Activated CD4-positive, alpha-beta T cell treated with anti-CD3 and anti-CD28 coated beads, Interleukin-2, amount 10 ng/mL, durations not matched to agents 24 days and 14 days (primary cell): ENCODE results near the gene FLOT1. TPM values are rescaled to one million over a fixed set of nuclear protein-coding genes. Genes with fewer than 3 reads are reported as not detected.
"Not testable (repeated sequence)": the region's sequence is repeated elsewhere in the genome, so short reads cannot be mapped to it uniquely, and the experiment has no call there.

Experiments
- DNase-seq: peaks from one replicate; pipeline ENCODE4 v3.0.0; 2022
- H3K27ac Mint-ChIP-seq: one replicate; pipeline ENCODE4 v1.8.0; 2022; ENCODE audit warnings: mild to moderate bottlenecking, mixed read lengths
- H3K27me3 Mint-ChIP-seq: one replicate; pipeline ENCODE4 v1.8.0; 2022; ENCODE audit warnings: mixed read lengths
- H3K36me3 Mint-ChIP-seq: one replicate; pipeline ENCODE4 v1.8.0; 2022; ENCODE audit warnings: low read depth, mild to moderate bottlenecking, mixed read lengths
- H3K4me1 Mint-ChIP-seq: one replicate; pipeline ENCODE4 v1.8.0; 2021; ENCODE audit warnings: mixed read lengths
- H3K4me3 Mint-ChIP-seq: one replicate; pipeline ENCODE4 v1.8.0; 2022; ENCODE audit warnings: mild to moderate bottlenecking, moderate library complexity, mixed read lengths
- H3K9me3 Mint-ChIP-seq: one replicate; pipeline ENCODE4 v1.8.0; 2021; ENCODE audit warnings: mixed read lengths
- intact Hi-C: fragments of 100-400 bp; cut with micrococcal nuclease; formaldehyde crosslinking; loops from one replicate; pipeline ENCODE4 v1.15.1; 2023
- total RNA-seq: library from RNA; stranded (reverse); gene quantifications from 2 replicates; pipeline ENCODE4 v1.2.3, GENCODE V29; 2022

Gene FLOT1
- total RNA-seq, 1 donor from 2014 or later, result 260 TPM

DNA sequence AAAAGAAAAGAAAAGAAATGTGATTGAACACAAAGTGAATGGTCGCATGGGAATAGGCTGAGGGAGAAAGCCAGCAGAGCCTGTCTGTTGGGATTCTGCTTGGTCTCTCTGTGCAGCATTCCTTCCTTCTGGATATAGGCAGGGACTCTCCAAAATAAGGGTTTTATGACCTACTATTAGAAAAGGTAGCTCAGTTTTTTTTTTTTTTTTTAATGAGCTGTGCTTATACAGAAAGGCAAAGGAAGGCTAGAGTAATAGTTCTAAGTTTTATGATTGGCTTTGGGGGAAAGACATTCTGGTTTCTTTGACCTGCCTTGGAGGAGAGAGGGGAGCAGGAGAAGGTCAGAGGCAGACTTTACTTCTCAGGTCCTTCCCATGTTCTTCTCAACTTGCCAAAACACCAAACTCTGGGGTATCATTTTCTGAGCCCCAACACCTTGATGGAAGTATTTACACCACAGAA lies 20.7 kb upstream of the FLOT1 start:
- Mint-ChIP-seq H3K9me3 (peaks cover 3% of the 10 kb centered on the region), H3K4me1 (peaks cover 46% of the 10 kb centered on the region), H3K4me3 (peak overlapping the region; percentile 55), H3K27me3 (no peaks in the 10 kb centered on the region), H3K27ac (peak overlapping the region; percentile 85), H3K36me3 (peaks cover 6% of the 10 kb centered on the region)
- intact Hi-C loops, result no loop called here
- no peak for DNase-seq

DNA sequence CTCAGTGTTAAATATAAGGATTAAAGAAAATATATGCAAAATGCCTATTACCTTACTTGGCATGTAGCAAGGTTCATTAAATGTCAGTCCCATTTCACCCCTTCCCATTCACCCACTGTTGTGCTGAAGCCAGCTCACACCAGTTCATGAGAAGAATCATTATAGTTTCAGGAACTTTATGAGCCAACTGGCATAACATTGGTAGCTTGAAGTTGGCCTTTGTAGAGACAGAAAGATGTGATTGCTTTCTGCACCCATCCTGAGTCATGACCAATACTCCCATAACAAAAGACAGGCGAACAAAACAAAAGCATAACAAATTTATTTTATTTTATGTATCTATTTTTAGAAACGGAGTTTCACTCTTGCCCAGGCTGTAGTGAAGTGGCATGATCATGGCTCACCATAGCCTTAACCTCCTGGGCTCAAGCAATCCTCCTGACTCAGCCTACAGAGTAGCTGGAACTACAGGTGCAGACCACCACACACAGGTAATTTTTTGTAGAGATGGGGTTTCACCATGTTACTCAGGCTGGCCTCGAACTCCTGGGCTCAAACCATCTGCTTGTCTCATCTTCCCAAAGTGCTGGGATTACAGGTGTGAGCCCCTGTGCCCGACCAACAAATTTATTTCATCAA lies 19.4 kb upstream of the FLOT1 start:
- Mint-ChIP-seq H3K9me3 (no peaks in the 10 kb centered on the region), H3K27me3 (no peaks in the 10 kb centered on the region), H3K27ac (no peak overlapping the region), H3K4me3 (no peak overlapping the region), H3K36me3 (no peaks in the 10 kb centered on the region), H3K4me1 (peaks cover 38% of the 10 kb centered on the region)
- intact Hi-C loops, result no loop called here
- DNase-seq, result no peak

GRCh38 chr6:30760549-30760948 lies 18.1 kb upstream of the FLOT1 start:
- Mint-ChIP-seq H3K4me1 (peaks cover 29% of the 10 kb centered on the region), H3K4me3 (no peak overlapping the region), H3K36me3 (no peaks in the 10 kb centered on the region), H3K27ac (no peak overlapping the region), H3K9me3 (no peaks in the 10 kb centered on the region), H3K27me3 (no peaks in the 10 kb centered on the region)
- intact Hi-C loops, result no loop called here
- no peak for DNase-seq

GRCh38 chr6:30759575-30760239 lies 17.2 kb upstream of the FLOT1 start:
- H3K4me1 Mint-ChIP-seq, result peaks cover 29% of the 10 kb centered on the region
- no peaks in the 10 kb centered on the region for H3K9me3 Mint-ChIP-seq
- H3K36me3 Mint-ChIP-seq, result no peaks in the 10 kb centered on the region
- H3K27me3 Mint-ChIP-seq, result no peaks in the 10 kb centered on the region
- no peak overlapping the region for H3K4me3 Mint-ChIP-seq
- H3K27ac Mint-ChIP-seq, result no peak overlapping the region
- no peak for DNase-seq
- intact Hi-C loops, result no loop called here

DNA sequence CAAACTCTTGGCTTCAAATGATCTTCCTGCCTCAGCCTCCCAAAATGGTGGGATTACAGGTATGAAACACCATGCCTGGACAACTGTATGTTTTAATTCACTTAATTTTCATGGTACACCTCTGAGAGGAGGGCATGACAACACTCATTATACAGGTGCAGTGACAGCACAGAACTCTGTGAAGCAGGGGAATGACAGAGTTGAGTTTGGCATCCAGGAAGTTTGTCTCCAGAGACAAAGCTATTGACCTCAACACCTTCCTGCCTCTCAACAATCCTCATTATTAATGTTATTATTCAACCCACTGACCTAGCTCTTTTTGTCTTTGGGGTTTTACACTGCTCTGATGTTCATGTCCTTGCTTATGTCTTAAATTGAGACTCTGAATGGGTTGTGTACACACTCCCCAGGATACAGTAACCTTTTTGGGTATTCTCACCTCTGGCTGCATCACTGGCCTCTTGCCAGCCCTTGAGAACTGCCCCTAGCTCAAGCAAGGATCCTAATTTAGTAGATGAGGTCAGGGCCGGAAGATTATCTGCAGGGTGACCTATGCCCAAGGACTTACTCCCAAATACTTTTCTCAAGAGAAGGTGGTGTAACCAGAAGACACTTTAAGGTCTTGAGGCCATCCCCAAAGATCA lies 14.9 kb upstream of the FLOT1 start:
- Mint-ChIP-seq H3K36me3 (no peaks in the 10 kb centered on the region), H3K4me1 (peaks cover 15% of the 10 kb centered on the region), H3K9me3 (no peaks in the 10 kb centered on the region), H3K27ac (no peak overlapping the region), H3K4me3 (no peak overlapping the region), H3K27me3 (no peaks in the 10 kb centered on the region)
- DNase-seq, result no peak
- intact Hi-C loops, result no loop called here

DNA sequence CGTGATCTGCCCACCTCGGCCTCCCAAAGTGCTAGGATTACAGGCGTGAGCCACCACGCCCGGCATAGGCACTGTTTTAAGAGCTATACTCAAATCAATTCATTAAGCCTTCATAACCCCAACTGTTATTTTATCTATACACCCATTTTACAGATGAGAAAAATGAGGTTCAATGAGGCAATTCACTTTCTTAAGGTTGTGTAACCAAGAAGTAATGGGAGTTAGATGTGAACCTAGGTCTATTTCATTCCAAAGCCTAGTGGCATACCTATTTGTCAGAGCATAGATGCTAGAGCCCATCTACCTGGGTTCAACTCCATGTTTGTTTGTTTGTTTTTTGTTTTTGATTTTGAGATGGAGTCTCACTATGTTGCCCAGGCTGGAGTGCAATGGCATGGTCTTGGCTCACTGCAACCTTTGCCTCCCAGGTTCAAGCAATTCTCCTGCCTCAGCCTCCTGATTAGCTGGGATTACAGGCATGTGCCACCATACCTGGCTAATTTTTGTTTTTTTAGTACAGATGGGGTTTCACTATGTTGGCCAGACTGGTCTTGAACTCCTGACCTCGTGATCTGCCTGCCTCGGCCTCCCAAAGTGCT lies 14.0 kb upstream of the FLOT1 start:
- DNase-seq, H3K27me3 Mint-ChIP-seq, H3K9me3 Mint-ChIP-seq, H3K4me3 Mint-ChIP-seq, intact Hi-C loops, H3K36me3 Mint-ChIP-seq, H3K27ac Mint-ChIP-seq: not testable (repeated sequence)
- H3K4me1 Mint-ChIP-seq, result peaks cover 14% of the 10 kb centered on the region

GRCh38 chr6:30754631-30755030 lies 12.1 kb upstream of the FLOT1 start:
- intact Hi-C loops, result no loop called here
- no peaks in the 10 kb centered on the region for H3K27me3 Mint-ChIP-seq
- H3K4me3 Mint-ChIP-seq, result no peak overlapping the region
- H3K4me1 Mint-ChIP-seq, result peaks cover 18% of the 10 kb centered on the region
- DNase-seq, result no peak
- H3K27ac Mint-ChIP-seq, result no peak overlapping the region
- H3K9me3 Mint-ChIP-seq, result no peaks in the 10 kb centered on the region
- H3K36me3 Mint-ChIP-seq, result no peaks in the 10 kb centered on the region

GRCh38 chr6:30752157-30752927 lies 9.9 kb upstream of the FLOT1 start:
- Mint-ChIP-seq H3K4me1 (peaks cover 26% of the 10 kb centered on the region), H3K9me3 (no peaks in the 10 kb centered on the region), H3K4me3 (no peak overlapping the region), H3K27me3 (no peaks in the 10 kb centered on the region), H3K27ac (no peak overlapping the region), H3K36me3 (no peaks in the 10 kb centered on the region)
- DNase-seq, result no peak
- intact Hi-C loops, result no loop called here

DNA sequence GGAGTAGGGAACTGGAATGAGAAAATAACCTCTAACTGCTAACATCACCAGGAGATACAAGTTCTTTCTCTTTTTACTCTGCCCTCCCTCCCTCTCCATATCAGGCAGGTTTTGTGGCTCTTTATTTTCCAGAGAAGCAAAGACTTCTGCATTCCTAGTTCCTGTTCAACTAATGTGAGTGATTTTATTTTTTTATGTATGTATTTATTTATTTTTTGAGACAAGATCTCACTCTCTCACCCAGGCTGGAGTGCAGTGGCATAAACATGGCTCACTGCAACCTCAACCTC lies 7.8 kb upstream of the FLOT1 start:
- Mint-ChIP-seq H3K9me3 (no peaks in the 10 kb centered on the region), H3K27ac (no peak overlapping the region), H3K36me3 (no peaks in the 10 kb centered on the region), H3K4me3 (no peak overlapping the region), H3K4me1 (peaks cover 37% of the 10 kb centered on the region), H3K27me3 (no peaks in the 10 kb centered on the region)
- no peak for DNase-seq
- intact Hi-C loops, result no loop called here

- Mint-ChIP-seq H3K27me3 (no peaks in the 10 kb centered on the region), H3K9me3 (no peaks in the 10 kb centered on the region), H3K4me1 (peaks cover 41% of the 10 kb centered on the region), H3K36me3 (no peaks in the 10 kb centered on the region), H3K27ac (no peak overlapping the region), H3K4me3 (no peak overlapping the region)
- DNase-seq, result no peak
- intact Hi-C loops, result no loop called here
Measured at GRCh38 chr6:30749554-30750378, 7.3 kb upstream of the FLOT1 start.

DNA sequence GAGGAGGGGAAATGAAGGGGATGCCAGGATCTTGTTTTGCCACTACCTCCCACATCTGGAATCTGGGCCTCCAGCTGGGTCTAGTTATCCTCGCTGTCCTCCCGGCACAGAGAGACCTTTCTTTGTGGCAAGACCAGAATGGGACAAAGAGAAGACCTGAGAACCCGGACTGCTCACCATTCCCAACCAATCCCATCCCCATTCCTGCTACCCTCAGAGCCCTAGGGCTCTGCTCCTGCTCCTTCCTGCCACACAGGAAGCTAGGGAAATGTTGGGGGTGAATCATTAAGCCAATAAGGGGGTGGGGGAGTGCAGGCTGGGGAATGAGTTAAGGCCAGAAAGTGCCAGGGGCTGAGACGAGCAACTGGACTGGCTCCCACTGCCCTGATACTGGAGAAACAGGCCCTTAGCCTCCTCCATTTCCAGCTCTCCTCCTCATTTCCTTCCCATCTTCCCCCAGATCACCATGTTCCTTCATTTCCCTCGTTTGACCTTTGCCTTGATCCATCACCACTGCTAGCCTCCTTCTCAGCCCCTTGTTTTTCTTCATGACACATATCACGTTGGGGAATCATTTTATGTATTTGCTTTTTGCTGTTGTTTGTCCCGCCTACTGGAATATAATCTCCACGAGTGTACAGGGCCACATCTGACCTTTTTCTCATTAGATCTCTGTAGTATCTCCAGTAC lies 6.5 kb upstream of the FLOT1 start:
- no peak overlapping the region for H3K27ac Mint-ChIP-seq
- H3K36me3 Mint-ChIP-seq, result peaks cover 4% of the 10 kb centered on the region
- no peaks in the 10 kb centered on the region for H3K9me3 Mint-ChIP-seq
- peaks cover 44% of the 10 kb centered on the region for H3K4me1 Mint-ChIP-seq
- H3K4me3 Mint-ChIP-seq, result no peak overlapping the region
- no peak for DNase-seq
- no peaks in the 10 kb centered on the region for H3K27me3 Mint-ChIP-seq
- intact Hi-C loops, result no loop called here

DNA sequence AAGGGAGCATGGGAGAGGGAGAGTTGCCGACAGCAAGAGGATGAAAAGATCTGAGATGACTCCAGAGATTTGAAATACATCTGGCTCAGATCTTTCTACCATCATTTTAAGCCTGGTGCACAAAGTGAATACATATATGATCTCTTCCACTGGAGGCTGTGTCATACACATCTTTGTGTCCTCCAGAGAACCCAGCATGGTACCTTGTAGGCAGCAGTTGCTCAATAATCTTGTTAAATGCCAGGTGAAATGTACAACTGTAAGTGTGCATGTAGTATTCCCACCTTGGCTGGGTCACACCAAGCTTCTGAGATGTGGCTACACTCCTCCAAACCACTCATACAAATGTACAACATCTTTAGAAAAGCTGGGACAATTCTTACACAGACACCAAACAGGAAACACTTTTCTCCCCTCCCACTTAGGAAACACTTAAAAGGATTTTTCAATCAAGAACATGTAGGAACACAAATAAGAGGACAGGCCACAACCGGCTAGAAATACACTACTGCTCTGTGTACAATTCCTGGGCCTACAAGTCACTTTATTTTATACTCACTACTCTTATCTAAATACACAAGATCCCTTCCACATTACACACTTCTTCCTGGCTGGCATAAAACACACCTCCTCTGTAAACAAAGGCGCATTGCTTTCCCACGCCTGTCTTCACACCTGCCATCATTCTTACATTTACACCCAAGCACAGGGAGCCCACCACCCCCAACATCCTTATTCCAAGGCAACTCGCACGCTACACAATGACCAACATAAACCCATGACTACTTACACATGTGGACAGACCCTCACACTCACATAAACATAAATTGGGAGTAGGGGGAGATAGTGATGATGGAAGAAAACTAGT lies 5.6 kb upstream of the FLOT1 start:
- Mint-ChIP-seq H3K27ac (peak overlapping the region; percentile 12), H3K4me3 (no peak overlapping the region), H3K9me3 (no peaks in the 10 kb centered on the region), H3K27me3 (no peaks in the 10 kb centered on the region), H3K36me3 (peaks cover 12% of the 10 kb centered on the region), H3K4me1 (peaks cover 44% of the 10 kb centered on the region)
- DNase-seq, result no peak
- intact Hi-C loops, result no loop called here
